A673 (cell line): ENCODE data around the gene MTREX.

Experiments
- EZH2 ChIP-seq: fragments of 200-600 bp; sonication (generic); IDR thresholded peaks from 2 replicates; pipeline ENCODE4 v1.6.1; 2017; ENCODE audit warnings: borderline replicate concordance, low read depth, mild to moderate bottlenecking, mixed read lengths, antibody characterized with exemption, low read length; ENCODE audit not compliant: poor library complexity, severe bottlenecking
- TF ChIP-seq, protein P1 (sequence below): fragments of 300-800, 200-600 bp; sonication (generic); conservative IDR thresholded peaks from 2 replicates; pipeline ENCODE4 v1.5.1; 2017; ENCODE audit warnings: low read depth, mild to moderate bottlenecking, antibody characterized with exemption, low read length, moderate library complexity, mixed read lengths

- no peak for TF ChIP-seq EZH2
- TF ChIP-seq, protein P1, sequence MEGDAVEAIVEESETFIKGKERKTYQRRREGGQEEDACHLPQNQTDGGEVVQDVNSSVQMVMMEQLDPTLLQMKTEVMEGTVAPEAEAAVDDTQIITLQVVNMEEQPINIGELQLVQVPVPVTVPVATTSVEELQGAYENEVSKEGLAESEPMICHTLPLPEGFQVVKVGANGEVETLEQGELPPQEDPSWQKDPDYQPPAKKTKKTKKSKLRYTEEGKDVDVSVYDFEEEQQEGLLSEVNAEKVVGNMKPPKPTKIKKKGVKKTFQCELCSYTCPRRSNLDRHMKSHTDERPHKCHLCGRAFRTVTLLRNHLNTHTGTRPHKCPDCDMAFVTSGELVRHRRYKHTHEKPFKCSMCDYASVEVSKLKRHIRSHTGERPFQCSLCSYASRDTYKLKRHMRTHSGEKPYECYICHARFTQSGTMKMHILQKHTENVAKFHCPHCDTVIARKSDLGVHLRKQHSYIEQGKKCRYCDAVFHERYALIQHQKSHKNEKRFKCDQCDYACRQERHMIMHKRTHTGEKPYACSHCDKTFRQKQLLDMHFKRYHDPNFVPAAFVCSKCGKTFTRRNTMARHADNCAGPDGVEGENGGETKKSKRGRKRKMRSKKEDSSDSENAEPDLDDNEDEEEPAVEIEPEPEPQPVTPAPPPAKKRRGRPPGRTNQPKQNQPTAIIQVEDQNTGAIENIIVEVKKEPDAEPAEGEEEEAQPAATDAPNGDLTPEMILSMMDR: peak; percentile 88
These were observed 36.7 kb downstream of the MTREX start for GRCh38 chr5:55344392-55344992.
